SK-N-SH treated with all-trans-retinoic acid at 6 μM for 48 hours (cell line): ENCODE results near the gene SLC24A1.

ENCODE experiments used
- ATAC-seq: fragments of 200-7000 bp; cut with Tn5 transposase; 3 replicates; pipeline ENCODE4 v1.9.1; 2020; ENCODE audit warnings: mild to moderate bottlenecking, moderate library complexity
- ARNTL ChIP-seq: fragments of 450-650 bp; formaldehyde crosslinking; IDR thresholded peaks from 2 replicates; pipeline ENCODE4 v1.5.0; 2020; ENCODE audit warnings: low read depth, mild to moderate bottlenecking, moderate library complexity, borderline replicate concordance
- CSDC2 ChIP-seq: fragments of 250-450 bp; sonication (Bioruptor Pico); IDR thresholded peaks from 2 replicates; pipeline ENCODE4 v1.5.0; 2020; ENCODE audit warnings: mild to moderate bottlenecking, moderate library complexity
- ESRRG ChIP-seq: fragments of 250-450 bp; sonication (Bioruptor Pico); IDR thresholded peaks from 2 replicates; pipeline ENCODE4 v1.6.1; 2021; ENCODE audit warnings: mild to moderate bottlenecking
- GLIS3 ChIP-seq: fragments of 250-450 bp; sonication (Bioruptor Pico); IDR thresholded peaks from 2 replicates; pipeline ENCODE4 v1.5.0; 2020; ENCODE audit warnings: mild to moderate bottlenecking, moderate library complexity
- OSR1 ChIP-seq: fragments of 250-450 bp; sonication (Bioruptor Pico); IDR thresholded peaks from 2 replicates; pipeline ENCODE4 v1.8.0; 2022; ENCODE audit warnings: moderate library complexity, mild to moderate bottlenecking, inconsistent platforms
- POU6F1 ChIP-seq: fragments of 250-450 bp; sonication (Bioruptor Pico); IDR thresholded peaks from 2 replicates; pipeline ENCODE4 v1.8.0; 2021; ENCODE audit warnings: low read depth, mild to moderate bottlenecking, moderate library complexity, borderline replicate concordance
- PPARA ChIP-seq: fragments of 250-450 bp; sonication (Bioruptor Pico); IDR thresholded peaks from 2 replicates; pipeline ENCODE4 v1.5.0; 2020; ENCODE audit warnings: mild to moderate bottlenecking, borderline replicate concordance
- RARB ChIP-seq: fragments of 250-450 bp; sonication (Bioruptor Pico); IDR thresholded peaks from 2 replicates; pipeline ENCODE4 v1.8.0; 2021; ENCODE audit warnings: mild to moderate bottlenecking, moderate library complexity
- SNAI2 ChIP-seq: fragments of 250-450 bp; sonication (Bioruptor Pico); IDR thresholded peaks from 2 replicates; pipeline ENCODE4 v1.5.0; 2020; ENCODE audit warnings: mild to moderate bottlenecking, moderate library complexity
- TCF4 ChIP-seq: fragments of 250-450 bp; sonication (Bioruptor Pico); IDR thresholded peaks from 2 replicates; pipeline ENCODE4 v1.8.0; 2021; ENCODE audit warnings: mild to moderate bottlenecking, moderate library complexity, borderline replicate concordance
- TSHZ2 ChIP-seq: fragments of 250-450 bp; sonication (Bioruptor Pico); IDR thresholded peaks from 2 replicates; pipeline ENCODE4 v1.5.0; 2020; ENCODE audit warnings: mild to moderate bottlenecking, moderate library complexity
- ZC3H10 ChIP-seq: fragments of 250-450 bp; sonication (Bioruptor Pico); IDR thresholded peaks from 2 replicates; pipeline ENCODE4 v1.5.1; 2021; ENCODE audit warnings: mild to moderate bottlenecking, moderate library complexity
- ZNF565 ChIP-seq: fragments of 450-650 bp; formaldehyde crosslinking; conservative IDR thresholded peaks from 2 replicates; pipeline ENCODE4 v1.5.0; 2020; ENCODE audit warnings: low read depth, mild to moderate bottlenecking, moderate library complexity
- ZNF70 ChIP-seq: fragments of 450-650 bp; formaldehyde crosslinking; IDR thresholded peaks from 2 replicates; pipeline ENCODE4 v1.5.0; 2020; ENCODE audit warnings: mild to moderate bottlenecking, moderate library complexity
- ZNF8 ChIP-seq: fragments of 450-650 bp; formaldehyde crosslinking; IDR thresholded peaks from 2 replicates; pipeline ENCODE4 v1.5.0; 2020; ENCODE audit warnings: mild to moderate bottlenecking, moderate library complexity
- TF ChIP-seq, protein P1 (sequence below): fragments of 250-450 bp; sonication (Bioruptor Pico); IDR thresholded peaks from 2 replicates; pipeline ENCODE4 v1.5.1; 2020; ENCODE audit warnings: low read depth, mild to moderate bottlenecking, moderate library complexity
- TF ChIP-seq, protein P2 (sequence below): fragments of 250-450 bp; sonication (Bioruptor Pico); IDR thresholded peaks from 2 replicates; pipeline ENCODE4 v1.8.0; 2020; ENCODE audit warnings: mild to moderate bottlenecking, moderate library complexity, borderline replicate concordance
- TF ChIP-seq, protein P3 (sequence below): fragments of 250-450 bp; sonication (Bioruptor Pico); IDR thresholded peaks from 2 replicates; pipeline ENCODE4 v1.5.1; 2021; ENCODE audit warnings: mild to moderate bottlenecking, moderate library complexity

The SLC24A1 gene

GRCh38 chr15:65610871-65611718, 10.6 kb upstream of the SLC24A1 start, which contains the start of gene INTS14 (continued):
- TF ChIP-seq TSHZ2 (CRISPR knock-in tag) (peak; percentile 21; the same call in 1 of the 2 replicates), GLIS3 (0 out of 2 replicates have a peak, but pooled peaks have one; percentile 10), ZNF565 (CRISPR knock-in tag) (no peak), CSDC2 (no peak), ZNF70 (CRISPR knock-in tag) (no peak), TCF4 (no peak), ZNF8 (CRISPR knock-in tag) (peak; percentile 18; the same call in 1 of the 2 replicates)
- TF ChIP-seq, protein P1, sequence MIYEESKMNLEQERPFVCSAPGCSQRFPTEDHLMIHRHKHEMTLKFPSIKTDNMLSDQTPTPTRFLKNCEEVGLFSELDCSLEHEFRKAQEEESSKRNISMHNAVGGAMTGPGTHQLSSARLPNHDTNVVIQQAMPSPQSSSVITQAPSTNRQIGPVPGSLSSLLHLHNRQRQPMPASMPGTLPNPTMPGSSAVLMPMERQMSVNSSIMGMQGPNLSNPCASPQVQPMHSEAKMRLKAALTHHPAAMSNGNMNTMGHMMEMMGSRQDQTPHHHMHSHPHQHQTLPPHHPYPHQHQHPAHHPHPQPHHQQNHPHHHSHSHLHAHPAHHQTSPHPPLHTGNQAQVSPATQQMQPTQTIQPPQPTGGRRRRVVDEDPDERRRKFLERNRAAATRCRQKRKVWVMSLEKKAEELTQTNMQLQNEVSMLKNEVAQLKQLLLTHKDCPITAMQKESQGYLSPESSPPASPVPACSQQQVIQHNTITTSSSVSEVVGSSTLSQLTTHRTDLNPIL (CRISPR knock-in tag), result no peak

GRCh38 chr15:65611888-65612615, 9.7 kb upstream of the SLC24A1 start:
- TF ChIP-seq ESRRG (CRISPR knock-in tag) (no peak), ZC3H10 (CRISPR knock-in tag) (no peak), SNAI2 (CRISPR knock-in tag) (no peak), ZNF8 (CRISPR knock-in tag) (no peak), ARNTL (no peak), CSDC2 (no peak), POU6F1 (CRISPR knock-in tag) (no peak), RARB (CRISPR knock-in tag) (no peak), OSR1 (CRISPR knock-in tag) (no peak), PPARA (no peak), TSHZ2 (CRISPR knock-in tag) (no peak), TCF4 (no peak)
- TF ChIP-seq, protein P2, sequence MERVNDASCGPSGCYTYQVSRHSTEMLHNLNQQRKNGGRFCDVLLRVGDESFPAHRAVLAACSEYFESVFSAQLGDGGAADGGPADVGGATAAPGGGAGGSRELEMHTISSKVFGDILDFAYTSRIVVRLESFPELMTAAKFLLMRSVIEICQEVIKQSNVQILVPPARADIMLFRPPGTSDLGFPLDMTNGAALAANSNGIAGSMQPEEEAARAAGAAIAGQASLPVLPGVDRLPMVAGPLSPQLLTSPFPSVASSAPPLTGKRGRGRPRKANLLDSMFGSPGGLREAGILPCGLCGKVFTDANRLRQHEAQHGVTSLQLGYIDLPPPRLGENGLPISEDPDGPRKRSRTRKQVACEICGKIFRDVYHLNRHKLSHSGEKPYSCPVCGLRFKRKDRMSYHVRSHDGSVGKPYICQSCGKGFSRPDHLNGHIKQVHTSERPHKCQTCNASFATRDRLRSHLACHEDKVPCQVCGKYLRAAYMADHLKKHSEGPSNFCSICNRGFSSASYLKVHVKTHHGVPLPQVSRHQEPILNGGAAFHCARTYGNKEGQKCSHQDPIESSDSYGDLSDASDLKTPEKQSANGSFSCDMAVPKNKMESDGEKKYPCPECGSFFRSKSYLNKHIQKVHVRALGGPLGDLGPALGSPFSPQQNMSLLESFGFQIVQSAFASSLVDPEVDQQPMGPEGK (CRISPR knock-in tag), result no peak
- TF ChIP-seq, protein P3, sequence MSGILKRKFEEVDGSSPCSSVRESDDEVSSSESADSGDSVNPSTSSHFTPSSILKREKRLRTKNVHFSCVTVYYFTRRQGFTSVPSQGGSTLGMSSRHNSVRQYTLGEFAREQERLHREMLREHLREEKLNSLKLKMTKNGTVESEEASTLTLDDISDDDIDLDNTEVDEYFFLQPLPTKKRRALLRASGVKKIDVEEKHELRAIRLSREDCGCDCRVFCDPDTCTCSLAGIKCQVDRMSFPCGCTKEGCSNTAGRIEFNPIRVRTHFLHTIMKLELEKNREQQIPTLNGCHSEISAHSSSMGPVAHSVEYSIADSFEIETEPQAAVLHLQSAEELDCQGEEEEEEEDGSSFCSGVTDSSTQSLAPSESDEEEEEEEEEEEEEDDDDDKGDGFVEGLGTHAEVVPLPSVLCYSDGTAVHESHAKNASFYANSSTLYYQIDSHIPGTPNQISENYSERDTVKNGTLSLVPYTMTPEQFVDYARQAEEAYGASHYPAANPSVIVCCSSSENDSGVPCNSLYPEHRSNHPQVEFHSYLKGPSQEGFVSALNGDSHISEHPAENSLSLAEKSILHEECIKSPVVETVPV (CRISPR knock-in tag), result no peak
- TF ChIP-seq, all 23 proteins: peak for 0
- ATAC-seq, result no peak
